Stimulated activated CD8-positive, alpha-beta memory T cell treated with anti-CD3 and anti-CD28 coated beads, Interleukin-15, amount 100 ng/mL, for 24 hours (primary cell): ENCODE measurements around the gene SSH2.

Source experiments
- DNase-seq: peaks from one replicate; pipeline ENCODE4 v3.0.0-alpha.2; 2020; ENCODE audit warnings: low read depth

SSH2 gene

GRCh38 chr17:29624586-29624985, 305.4 kb downstream of the SSH2 start:
- DNase-seq, result no peak

- no peak for DNase-seq
These were observed 306.8 kb downstream of the SSH2 start for GRCh38 chr17:29623283-29623647.

DNA sequence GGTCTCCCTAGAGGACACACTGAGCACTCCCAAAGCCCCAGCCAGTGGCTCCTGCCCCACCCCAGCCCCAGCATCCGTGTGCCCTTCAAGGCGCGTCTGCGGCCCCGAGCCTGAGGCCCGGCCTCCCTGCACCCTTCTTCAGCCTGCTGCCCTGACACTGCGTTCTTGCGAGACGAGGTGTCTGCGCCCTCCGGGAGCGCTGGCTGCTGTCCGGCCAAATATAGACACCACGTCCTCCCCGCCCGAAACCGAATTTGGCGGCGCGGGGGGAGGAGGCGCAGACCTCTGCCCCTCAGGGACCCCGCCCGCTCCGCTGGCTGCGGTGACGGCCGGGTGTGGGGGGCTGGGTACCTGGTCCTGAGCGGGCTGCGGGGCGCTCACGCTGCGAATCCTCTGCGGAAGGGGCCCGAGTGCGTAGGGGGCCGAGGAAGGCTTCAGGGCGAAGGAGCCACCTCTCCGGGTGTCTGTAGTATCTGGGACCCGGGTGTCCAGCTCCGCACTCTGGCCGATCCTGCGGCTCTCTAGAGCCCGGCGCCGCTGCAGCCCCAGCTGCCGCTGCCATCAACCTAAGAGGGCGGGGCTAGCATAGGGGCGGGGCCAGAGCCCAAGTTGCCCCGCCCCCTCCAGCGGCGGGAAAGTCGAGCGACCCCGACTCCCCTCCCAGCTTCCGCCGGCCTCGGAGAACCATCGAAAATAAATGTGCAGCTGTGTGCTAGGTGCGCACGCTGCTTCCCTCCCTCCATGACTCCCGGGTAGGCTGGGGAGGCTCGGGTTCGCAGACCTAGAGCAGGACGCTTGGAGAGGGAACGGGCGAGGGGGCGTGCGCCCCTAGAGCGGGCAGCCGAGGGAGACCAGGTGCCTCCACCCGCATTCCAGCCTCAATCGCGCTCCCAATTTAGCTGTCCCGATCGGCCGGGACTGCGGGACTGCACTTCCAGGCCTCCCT, 307.4 kb downstream of the SSH2 start, which contains the start of gene CORO6:
CORO6 (minus strand) TSS at position 576 of the 946 bp plus-strand sequence. CDS start 1,491 bp downstream, outside the sequence.
- DNase-seq, result peak; percentile 52

DNA sequence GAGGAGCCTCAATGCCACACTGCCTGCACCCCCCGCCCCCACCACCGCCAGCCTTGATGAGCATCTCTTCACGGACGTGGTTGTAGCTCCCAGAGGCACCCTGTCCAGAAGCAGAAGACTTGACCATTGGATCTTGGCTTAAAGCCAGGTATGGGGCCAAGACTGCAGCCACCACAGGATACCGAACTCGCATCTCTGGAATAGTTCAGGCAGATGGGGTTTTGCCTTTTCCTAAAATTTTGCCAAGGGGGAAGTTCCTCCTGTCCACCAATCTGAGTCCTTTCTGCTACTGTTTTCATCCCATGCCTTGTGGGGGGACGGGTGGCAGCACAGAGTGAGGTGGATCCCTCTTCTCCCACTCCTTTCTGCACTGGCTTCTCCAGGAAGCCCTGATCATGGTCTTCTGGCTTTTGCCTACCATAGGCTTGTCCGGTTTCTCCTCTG, 308.3 kb downstream of the SSH2 start:
- no peak for DNase-seq

- no peak for DNase-seq
These were observed 309.1 kb downstream of the SSH2 start for GRCh38 chr17:29620779-29621500.

- DNase-seq, result no peak
These were observed 309.8 kb downstream of the SSH2 start for GRCh38 chr17:29620271-29620670.

- no peak for DNase-seq
These were observed 310.8 kb downstream of the SSH2 start for GRCh38 chr17:29619251-29619650.

GRCh38 chr17:29618272-29619065, 311.6 kb downstream of the SSH2 start:
- DNase-seq, result no peak

DNA sequence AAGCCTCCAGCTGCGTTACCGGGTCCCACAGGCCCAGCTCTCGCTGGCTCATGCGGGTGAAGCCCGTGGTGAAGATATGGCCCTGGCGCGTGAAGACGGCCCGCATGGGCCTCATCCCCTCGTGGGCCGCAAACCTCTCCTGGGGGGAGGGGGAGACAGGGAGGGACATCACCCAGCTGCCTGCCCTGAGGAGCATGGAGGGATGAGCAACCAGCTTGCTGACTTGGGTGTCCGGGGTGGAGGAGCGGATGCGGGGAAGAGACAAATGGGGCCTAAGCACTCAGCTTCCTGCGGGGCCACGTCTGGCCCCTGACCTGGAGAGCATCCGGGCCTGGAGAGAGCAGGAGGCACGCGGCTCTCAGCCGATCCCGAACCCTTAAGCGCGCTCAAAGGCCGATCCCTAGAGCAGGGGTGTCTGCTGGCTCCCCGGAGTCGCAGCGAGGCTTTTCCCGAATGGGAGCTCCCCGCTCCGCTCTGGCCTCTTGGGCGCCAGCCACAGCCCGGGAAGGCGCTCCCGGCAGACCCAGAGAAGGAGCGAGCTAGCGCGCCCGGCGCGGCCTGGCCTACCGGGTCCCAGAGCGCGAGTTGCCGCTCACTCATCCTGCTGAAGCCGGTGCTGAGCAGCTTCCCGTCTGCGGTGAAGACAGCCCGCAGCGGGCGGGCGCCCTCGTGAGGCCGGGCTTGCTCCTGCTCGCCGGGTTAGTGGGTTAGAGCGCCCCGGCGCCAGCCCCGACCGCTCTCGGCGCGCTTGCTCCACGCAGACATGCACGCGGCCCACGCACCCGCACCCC, 312.4 kb downstream of the SSH2 start:
- DNase-seq, result peak; percentile 60

DNA sequence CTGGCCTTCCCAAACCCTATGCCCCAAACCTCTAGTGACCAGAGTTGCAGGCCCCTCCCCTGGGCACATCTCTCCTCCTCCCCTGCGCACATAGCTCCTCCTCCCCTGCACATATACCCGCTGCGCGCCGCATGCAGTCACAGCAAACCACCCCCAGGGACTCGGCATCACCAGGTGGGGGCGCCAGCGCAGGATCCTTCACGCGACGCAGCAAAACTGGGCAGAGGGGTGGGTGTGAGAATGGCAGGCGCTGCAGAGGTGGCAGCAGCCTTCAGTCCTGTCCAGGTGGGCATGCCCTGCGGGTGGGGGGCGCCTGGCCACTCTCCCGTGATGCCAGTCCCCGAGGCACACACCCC, 312.9 kb downstream of the SSH2 start:
- peak; percentile 71 for DNase-seq

DNA sequence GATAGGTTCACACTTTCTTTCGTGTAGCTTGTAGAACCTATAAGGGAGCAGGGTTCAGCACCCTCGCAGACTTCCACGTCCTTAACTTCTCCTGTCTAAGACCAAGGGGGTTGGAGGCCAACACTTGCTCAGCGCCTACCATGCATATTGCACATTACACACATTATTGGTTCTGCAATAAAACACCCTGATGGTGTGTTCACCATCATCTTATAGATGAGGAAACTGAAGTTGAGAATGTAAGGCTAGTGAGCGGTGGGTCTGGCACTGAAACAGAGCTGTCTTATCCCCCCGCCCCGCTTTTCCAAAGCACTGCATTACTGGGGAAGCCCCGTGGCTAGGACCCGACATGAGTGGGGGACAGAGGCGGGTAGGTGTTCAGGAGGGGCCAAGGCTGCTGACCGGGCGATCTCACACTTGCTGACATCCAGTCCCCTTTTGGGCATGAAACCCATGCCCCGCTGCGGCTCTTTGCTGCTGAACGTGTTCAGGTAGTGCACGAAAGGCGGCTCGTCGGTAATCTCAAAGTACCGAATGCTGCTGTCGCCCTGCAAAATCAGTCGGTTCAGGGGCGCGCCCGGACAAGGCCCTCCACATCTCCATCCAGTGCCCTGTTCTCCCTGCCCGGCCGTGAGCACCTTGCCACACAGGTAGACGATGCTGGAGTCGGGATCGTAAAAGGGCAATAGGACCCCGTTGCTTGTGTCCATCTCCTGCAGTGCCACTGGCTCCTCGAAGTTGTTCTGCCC, 313.6 kb downstream of the SSH2 start:
- no peak for DNase-seq

DNA sequence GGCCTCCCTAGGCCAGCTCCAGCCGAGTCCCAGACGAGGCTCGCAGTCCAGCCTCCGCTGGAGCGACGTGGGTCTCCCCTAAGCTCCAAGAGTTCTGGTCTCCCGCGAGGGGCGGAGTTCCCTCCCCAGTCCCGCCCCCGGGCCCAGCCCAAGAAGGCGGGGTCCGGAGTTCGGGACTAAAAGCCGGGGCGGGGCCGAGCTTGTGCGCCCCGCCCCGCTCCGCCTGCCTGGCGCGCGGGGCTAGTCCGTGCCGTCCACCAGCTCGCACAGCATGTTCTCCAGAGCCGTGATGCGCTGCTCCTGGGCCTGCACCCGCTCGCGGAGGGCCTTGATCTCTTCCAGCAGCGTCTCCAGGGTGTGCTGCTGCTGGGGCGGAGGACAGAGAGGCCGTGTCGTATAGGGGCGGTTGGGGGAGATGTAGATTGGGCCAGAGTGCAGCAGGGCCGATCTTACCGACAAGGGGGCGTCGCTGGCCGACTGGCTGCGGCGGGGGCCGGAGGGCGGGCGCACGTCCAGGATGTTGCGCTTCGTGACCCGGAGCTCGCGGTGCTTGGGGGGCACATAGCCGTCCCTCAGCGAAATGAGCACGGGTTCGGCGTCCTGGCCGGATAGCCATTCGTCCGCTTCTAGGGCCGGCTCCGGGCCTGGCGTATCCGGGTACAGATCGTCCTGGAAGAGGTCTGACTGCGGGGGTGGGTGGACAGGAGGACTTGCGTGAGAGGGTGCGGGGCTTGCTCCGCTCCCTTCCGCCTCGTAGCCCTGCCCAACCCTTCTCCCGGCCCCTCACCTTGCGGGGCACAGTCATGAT, 314.3 kb downstream of the SSH2 start:
- DNase-seq, result peak; percentile 62

- no peak for DNase-seq
These were observed 315.0 kb downstream of the SSH2 start for GRCh38 chr17:29615048-29615385.

DNA sequence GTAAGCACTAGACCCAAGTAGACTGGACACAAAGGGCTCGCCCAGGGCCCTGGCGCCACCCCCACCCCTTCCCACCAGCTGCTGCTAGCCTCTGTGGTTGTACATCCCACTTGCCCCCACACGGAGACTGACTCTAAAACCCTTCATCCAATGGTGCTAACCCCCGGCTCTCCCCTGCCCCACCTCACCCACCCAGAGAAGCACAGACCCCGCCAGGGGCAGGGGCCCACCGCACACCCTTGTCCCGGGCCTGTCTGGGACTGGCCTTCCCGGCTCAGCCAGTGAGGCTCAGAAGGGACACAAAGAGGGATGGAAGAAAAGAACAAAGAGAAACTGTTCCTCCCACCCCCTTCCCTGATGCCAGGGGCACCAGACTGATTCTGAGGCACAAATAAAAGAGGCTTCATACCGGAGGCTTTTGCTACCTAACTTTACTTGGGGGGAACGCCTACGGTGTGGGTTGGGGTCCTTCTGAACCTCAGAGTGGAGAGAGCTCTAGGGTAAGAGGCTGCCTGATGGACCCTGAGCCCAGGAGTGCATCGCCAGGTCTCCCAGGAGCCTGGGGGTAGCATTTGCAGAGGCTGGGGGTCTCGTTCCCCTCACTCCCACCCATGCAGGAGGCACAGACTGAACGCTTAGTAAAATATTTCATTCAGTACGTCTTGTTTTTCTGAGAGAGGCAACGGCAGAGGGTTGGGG, 315.5 kb downstream of the SSH2 start:
- DNase-seq, result no peak

DNA sequence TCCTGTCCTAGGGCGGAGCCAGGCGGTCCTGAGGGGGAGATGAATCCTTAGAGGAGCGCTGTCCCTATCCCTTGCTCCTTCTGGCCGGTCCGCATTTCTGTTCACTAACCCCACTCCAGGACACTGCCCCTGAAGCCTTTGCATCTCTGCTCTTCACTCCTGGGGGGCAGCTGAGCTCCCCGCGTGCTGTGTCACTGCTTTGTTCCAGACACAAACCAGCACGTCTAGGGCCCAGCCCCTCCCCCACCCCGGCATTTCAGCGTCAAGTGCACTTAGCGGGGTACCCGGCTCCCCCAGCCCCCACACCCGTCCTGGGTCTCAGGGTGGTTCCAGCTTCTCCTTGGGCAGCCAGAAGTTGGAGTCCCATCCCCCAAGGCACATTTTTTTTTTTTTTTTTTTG, 316.2 kb downstream of the SSH2 start:
- DNase-seq, result no peak

DNA sequence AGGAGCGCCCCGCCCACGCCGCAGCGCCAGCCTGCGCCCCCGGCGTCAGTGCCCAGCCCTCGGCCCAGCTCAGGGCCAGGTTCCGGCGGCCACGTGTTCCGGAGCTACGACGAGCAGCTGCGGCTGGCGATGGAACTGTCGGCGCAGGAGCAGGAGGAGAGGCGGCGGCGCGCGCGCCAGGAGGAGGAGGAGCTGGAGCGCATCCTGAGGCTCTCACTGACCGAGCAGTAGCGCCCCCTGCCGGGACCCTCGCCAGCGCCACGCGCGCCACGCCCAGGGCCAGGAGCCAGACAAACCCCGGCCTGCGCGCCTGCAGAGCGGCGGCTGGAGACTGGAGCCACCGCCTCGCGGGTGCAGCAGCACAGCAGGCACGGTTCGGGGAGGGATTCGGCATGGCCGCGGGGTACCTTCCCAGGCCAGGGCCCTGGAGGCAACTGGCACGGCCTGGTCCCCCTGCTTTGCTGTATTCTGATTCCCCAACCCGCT, 316.6 kb downstream of the SSH2 start:
- peak; percentile 97 for DNase-seq

DNA sequence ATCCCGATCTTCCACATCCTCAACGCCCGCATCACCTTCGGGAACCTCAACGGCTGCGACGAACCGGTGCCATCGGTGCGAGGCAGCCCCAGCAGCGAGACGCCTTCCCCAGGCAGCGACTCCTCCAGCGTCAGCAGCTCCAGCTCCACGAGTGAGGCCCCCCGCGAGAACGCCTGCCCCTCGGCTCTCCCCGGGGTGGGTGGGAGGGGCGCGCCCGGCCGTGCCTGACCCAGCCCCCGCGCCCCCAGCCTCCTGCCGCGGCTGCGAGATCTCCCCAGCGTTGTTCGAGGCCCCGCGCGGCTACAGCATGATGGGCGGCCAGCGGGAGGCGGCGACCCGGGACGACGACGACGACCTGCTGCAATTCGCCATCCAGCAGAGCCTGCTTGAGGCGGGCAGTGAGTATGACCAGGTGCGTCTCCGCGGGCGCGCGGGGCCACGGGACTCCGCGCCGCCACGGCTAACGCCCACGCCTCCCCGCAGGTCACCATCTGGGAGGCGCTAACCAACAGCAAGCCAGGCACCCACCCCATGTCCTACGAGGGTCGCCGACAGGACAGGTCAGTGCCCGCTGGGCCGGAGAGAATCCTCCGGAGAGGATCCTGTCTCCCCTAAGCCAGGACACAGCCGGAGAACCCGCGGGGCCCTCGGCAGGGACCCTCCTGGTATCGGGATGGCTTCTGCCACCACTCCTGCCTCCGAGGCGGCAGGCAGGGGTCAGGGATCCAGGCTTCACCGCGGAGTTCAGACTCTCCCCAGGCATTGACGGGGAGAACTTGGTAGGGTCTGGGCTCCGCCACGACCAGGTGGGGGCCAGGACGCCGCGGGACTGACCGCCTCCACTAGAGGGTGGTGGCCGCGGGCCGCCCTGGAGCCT, 317.4 kb downstream of the SSH2 start:
- no peak for DNase-seq

DNA sequence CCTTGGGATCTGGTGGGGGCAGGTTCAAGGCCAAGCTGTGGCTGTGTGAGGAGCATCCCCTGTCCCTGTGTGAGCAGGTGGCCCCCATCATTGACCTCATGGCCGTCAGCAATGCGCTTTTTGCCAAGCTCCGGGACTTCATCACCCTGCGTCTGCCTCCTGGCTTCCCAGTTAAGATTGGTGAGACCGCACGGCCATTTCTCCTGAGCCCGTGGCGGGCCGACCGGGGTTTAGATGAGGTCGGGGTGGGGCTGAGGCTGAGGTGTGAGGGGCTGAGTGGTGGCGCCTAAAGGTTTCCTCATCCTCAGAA, 318.0 kb downstream of the SSH2 start:
- no peak for DNase-seq
